Testis (tissue), 2 donors: Measurements from ENCODE around the gene PWP2.

Source experiments
- CTCF ChIP-seq, 3 experiments: fragments of 450-650 bp in 2 of 3; fragments of 200-600 bp in 1 of 3; sonication (generic) in 1 of 3; IDR thresholded peaks; one replicate each; pipeline ENCODE4 v1.5.1; 2016 to 2019; ENCODE audit warnings: antibody characterized with exemption in 3 of 3, mild to moderate bottlenecking in 2 of 3, moderate library complexity in 1 of 3
- POLR2A ChIP-seq: fragments of 450-650 bp; IDR thresholded peaks from one replicate; pipeline ENCODE4 v1.6.1; 2017; ENCODE audit warnings: antibody characterized with exemption, mild to moderate bottlenecking, moderate library complexity

GRCh38 chr21:44085491-44086321 is 21.5 kb upstream of the PWP2 start:
- TF ChIP-seq CTCF (IDR thresholded peaks at IDR 0.05) (no peak), POLR2A (no peak)
